Activated T-helper 1 cell treated with Interleukin-2 at 50 U/mL for 16 hours (primary cell): ENCODE results near the gene FGD6.
"Not testable (repeated sequence)": the region's sequence is repeated elsewhere in the genome, so short reads cannot be mapped to it uniquely, and the experiment has no call there.

ENCODE experiments used
- DNase-seq: peaks from one replicate; pipeline ENCODE4 v3.0.0-alpha.2; 2020; ENCODE audit warnings: low read depth

The FGD6 gene

DNA sequence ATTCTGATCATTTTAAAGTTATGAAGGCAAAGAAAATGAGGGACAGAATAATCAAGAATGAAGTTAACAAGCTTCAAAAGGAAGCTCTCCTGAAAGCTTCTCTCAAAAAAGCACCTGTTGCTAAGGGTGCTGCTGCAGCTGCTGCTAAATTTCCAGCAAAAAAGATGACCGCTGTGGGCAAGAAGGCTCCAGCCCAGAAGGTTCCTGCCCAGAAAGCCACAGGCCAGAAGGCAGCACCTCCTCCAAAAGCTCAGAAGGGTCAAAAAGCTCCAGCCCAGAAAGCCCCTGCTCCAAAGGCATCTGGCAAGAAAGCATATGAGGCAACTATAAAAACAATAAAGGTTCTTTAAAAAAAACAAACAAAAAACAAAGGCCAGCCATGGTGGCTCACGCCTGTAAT is 91.2 kb downstream of the FGD6 start:
- no peak for DNase-seq

DNA sequence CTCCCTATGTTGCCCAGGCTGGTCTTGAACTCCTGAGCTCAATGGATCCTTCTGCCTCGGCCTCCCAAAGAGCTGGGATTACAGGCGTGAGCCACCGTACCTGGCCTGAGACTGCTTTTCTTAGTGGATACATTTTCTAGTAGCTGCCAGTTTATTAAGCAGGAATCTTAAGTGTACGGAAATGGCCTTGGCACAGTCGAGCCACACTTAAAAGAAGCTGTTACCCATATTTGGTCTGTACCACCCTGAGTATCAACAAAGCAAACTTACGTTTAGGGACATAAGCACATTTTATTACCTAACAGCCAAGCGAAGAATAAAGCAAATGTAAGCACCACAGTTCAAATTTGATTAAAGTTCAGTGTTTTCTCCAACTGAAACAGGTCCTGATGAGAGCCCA is 93.2 kb downstream of the FGD6 start:
- no peak for DNase-seq

GRCh38 chr12:95118788-95119179 is 98.5 kb downstream of the FGD6 start:
- no peak for DNase-seq

DNA sequence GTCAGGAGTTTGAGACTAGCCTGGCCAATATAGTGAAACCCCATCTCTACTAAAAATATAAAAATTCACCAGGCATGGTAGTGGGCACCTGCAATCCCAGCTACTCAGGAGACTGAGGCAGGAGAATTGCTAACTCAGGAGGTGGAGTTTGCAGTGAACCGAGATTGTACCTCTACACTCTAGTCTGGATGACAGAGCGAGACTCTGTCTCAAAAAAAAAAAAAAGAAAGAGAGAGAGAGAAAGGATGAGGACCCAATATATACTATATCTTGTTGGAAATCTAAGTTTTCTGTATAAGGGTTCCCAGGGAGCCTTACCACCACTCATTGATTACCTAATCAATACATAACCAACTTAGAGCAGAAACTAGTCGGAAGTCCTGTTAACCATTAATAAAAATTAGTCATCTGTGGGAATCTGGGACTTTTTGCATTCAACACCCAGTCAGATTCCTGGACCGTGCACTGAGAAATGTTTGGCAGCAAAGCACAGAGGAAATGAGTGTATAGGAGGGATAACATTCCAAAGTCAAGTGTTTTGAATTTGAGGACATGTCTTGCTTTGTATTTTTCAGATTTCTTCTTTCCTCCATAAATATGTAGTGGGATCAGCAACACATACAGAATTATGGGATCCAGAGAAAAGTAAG is 99.0 kb downstream of the FGD6 start:
- no peak for DNase-seq

DNA sequence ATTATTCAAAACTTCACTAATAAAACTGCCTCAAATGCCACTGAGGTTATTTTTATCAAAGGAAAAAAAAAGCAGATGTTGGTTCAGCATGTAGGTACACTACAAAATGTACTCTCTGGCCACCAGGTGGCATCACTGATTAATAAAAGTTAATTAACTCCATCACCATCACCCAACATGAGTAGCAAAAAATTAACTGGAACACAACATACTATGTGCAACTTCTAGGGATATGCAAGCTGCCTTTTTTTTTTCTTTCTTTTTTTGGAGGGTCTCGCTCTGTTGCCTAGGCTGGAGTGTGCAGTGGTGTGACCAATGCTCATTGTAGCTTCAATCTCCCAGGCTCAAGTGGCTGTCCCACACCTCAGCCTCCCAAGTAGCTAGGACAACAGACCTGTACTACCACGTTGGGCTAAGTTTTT is 100.1 kb downstream of the FGD6 start:
- DNase-seq: peak; percentile 15

DNA sequence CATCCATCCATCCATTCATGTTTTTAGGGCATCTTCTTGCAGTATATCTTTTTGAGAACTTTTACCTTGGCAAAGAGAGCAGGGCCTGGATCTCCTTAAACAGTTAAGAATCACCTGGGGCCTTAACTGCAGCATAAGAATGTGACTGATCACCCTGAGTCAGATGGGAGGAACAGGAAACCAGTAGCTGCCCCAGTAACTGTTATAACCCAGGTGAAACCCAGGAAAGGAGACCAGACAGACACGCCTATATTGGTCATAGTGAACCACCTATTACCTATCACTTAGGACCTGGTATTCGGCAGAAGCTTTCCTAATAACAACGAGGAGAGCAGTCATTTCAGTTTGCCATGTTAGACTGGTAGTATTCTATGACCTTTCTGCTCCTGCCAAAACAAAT is 100.5 kb downstream of the FGD6 start:
- DNase-seq: no peak

DNA sequence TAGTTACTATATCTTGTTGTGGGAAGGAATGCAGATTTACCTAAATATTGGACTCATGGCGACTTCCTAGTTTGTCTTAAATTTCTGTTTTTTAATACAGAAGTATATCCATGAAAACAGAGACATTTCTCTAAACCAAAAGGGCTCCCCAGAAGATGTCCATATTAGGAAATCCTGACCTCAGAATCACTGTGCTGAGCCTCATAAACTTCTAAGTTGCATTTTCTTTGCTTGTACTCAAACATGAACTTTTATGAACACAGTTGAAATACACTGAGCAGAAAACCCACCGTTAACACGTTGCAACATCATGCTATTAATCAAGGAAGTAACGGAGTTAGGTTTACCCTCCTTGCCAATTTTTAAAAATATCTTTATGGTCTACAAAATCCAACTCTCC is 100.9 kb downstream of the FGD6 start:
- no peak for DNase-seq

DNA sequence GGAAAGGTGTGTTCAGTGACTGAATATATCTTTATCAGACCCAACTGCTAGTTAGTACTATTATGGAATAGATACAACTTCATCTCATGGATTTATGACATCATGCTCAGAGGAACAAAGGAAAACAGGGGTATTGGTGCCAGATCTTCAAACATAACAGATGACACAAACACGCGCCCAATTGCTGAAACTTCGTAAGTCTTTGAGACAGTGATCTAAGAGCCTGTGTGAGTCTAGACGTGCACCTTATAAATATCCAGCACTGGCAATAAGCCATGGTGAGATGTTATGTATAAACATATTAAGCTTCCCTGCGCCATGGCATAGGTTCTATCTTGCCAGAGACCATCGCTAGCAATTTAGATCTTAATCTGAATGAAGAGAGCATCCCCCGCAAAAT is 101.6 kb downstream of the FGD6 start:
- DNase-seq: no peak

GRCh38 chr12:95114766-95115405 is 102.4 kb downstream of the FGD6 start:
- no peak for DNase-seq

GRCh38 chr12:95107362-95107761 is 109.9 kb downstream of the FGD6 start:
- DNase-seq: no peak

- DNase-seq: no peak
Observed at GRCh38 chr12:95105540-95105939, 111.7 kb downstream of the FGD6 start.

DNA sequence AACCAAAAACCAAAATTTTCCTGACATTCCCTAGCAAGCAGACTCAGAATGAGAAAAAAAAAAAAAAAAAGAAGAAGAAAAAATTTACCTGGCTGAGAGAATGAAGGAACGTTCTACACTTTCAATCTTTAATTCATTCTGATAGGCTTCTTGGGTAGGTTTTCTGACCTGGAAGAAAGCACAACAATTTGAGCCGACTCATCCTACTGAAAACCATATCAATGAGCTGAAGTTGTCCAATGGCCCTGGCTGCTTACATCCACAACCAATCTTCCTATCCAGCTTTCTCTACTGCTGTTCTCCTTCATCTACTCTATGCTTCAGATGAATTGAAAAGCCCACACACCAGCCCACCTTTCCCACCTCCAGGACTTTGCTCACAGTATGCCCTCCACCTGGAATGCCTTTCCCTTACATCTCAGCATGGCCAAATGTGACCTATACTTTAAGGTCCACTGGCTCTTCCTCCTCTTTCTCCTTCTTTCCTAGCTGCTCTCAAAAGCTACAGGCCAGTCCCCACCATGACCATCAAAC is 112.3 kb downstream of the FGD6 start:
- DNase-seq: no peak

GRCh38 chr12:95102916-95103671 is 114.2 kb downstream of the FGD6 start:
- DNase-seq: no peak

DNA sequence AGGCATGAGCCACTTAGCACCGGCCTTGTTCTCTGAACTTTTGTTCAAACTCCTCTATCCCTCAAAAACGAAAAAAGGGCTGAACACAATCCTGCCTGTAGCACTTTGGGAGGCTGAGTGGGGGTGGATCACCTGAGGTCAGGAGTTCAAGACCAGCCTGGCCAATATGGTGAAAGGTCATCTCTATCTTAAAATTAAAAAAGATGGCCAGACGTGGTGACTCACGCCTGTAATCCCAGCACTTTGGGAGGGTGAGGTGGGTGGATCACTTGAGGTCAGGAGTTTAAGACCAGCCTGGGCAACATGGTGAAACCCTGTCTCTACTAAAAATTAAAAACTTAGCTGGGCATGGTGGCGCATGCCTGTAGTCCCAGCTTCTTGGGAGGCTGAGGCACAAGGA is 115.3 kb downstream of the FGD6 start:
- not testable (repeated sequence) for DNase-seq

DNA sequence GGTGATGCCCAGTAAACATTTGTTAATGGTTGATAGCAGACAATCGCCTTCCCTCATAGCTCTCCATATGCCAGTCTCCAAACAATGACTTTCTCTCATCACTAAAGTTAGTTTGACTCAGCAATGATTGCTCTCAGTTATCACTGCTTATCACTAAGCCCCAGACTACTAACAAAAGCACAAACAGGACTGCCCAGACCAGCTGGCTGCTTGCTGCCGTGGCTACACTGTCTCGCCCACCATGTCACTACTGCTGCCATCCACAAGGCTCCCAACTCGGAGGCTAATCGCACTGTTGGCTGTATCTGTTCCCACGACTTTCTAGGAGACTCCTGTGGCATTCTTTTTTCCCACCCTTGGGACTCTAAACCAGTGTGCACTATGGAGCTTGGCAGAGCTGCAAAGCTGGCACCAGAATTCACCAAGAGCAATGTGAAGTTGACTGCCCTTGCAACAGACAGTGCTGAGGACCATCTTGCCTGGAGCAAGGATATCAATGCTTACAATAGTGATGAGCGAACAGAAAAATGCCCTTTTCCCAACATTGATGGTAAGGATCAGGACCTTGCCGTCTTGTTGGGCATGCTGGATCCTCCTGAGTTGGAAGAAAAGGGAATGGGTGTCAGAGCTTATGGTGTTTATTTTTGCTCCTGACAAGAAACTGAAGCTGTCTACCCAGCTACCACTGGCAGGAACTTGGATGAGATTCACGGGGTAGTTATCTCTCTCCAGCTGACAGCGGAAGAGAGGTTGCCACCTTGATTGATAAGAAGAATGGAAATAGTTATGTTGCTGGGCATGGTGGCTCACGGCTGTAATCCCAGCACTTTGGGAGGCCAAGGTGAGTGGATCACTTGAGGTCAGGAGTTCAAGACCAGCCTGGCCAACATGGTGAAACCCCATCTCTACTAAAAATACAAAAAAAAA is 116.7 kb downstream of the FGD6 start:
- DNase-seq: no peak

- no peak for DNase-seq
Observed at GRCh38 chr12:95099270-95099790, 117.9 kb downstream of the FGD6 start.

DNA sequence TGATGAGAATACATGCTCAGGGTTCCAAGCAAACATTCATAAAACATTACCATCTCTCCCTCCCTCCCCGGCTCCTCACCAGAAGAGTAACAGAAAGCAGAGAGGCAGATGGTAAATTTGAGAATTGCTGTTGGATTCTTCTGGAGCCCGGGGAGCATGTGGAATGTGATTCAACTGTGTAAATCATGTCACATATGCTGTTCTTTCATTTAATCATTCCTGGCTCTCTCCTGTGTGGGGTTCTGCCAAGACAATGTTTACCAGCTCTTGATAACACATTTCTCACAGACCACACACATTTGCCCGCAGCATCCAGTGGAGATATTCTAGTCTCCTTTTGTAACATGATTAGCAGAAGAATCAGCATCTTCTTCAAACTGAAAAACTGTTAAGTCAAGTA is 120.4 kb downstream of the FGD6 start:
- no peak for DNase-seq

GRCh38 chr12:95096378-95096777 is 120.9 kb downstream of the FGD6 start:
- DNase-seq: no peak

DNA sequence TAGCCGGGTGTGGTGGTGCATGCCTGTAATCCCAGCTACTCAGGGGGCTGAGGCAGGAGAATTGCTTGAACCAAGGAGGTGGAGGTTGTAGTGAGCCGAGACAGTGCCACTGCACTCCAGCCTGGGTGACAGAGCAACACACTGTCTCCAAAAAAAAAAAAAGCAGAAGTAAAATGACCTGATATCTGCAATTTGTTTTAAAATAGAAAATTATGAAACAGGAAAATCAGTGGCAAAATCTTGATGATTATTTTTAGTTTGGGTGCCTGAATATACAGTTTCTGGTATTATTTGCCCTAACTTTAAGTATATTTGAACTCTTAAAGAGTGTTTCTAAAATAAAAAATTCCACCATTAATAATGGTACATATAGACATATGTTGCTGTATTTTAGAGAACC is 121.4 kb downstream of the FGD6 start:
- DNase-seq: not testable (repeated sequence)

DNA sequence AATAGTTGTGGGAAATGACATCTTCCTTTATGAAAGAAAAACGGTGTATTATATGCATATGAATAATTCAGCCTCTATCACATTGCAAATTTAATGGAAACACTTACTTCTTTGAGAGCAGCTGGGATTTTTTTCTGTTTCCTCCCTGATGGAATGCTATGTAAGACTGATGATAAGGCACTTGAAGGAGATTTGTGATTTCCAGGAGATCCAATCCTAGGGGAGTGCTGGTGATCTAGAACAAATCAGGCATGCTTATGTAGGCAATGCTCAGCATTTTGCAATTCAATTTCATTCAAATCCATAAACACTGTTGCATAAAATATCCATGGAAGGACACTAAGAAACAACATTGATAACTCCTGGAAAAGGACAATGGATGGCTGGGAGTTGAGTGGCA is 127.8 kb downstream of the FGD6 start:
- DNase-seq: no peak

DNA sequence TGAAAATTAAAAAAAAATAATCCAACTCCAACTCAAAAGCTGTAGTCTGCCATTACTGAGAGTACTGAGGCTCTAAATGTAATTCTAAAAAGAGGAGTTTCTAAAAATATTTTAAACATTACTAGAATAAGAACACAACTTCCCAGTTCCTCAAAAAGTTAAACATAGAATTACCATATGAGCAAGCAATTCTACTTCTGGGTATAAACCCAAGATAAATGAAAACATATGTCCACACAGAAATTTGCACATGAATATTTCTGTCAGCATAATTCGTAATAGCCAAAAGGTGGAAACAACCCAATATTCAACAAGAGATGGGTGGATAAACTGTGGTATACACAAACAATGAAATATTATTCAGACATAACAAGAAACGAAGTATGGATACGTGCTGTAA is 128.9 kb downstream of the FGD6 start:
- DNase-seq: no peak

GRCh38 chr12:95085612-95086011 is 131.7 kb downstream of the FGD6 start:
- DNase-seq: no peak
